Thoracic aorta (tissue), 2 donors: Measurements from ENCODE around the gene ANKS1A. TPM values are rescaled to one million over a fixed set of nuclear protein-coding genes. Genes with fewer than 3 reads are reported as not detected.

Source experiments
- ATAC-seq: fragments of 150-250 bp; one replicate; pipeline ENCODE4 v1.8.0; 2017; ENCODE audit warnings: low read depth; ENCODE audit not compliant: insufficient number of reproducible peaks, low FRiP score
- DNase-seq: peaks from one replicate; pipeline ENCODE4 v3.0.0-alpha.2; 2020; ENCODE audit warnings: low spot score
- H3K27ac ChIP-seq, 2 donors: fragments of 200-600 bp; sonication (generic); 1 replicate in 1 of 2; 2 replicates in 1 of 2; pipeline ENCODE4 v1.5.1; 2016; ENCODE audit warnings: mild to moderate bottlenecking in 2 of 2, moderate library complexity in 2 of 2
- H3K27me3 ChIP-seq: fragments of 200-600 bp; sonication (generic); replicated peaks from 2 replicates; pipeline ENCODE4 v1.6.0; 2016; ENCODE audit warnings: mild to moderate bottlenecking; ENCODE audit not compliant: insufficient read depth
- H3K36me3 ChIP-seq: fragments of 200-600 bp; sonication (generic); one replicate; pipeline ENCODE4 v1.5.1; 2016
- H3K4me1 ChIP-seq, 2 donors: fragments of 200-600 bp; sonication (generic); 1 replicate in 1 of 2; 2 replicates in 1 of 2; pipeline versions ENCODE4 v1.5.1 to v1.6.0; 2016; ENCODE audit warnings: low read depth in 2 of 2, mild to moderate bottlenecking in 1 of 2; ENCODE audit not compliant: control insufficient read depth in 1 of 2
- H3K4me3 ChIP-seq: fragments of 200-600 bp; sonication (generic); 2 replicates; pipeline ENCODE4 v1.5.1; 2016; ENCODE audit warnings: mild to moderate bottlenecking
- H3K9me3 ChIP-seq: fragments of 200-600 bp; sonication (generic); 2 replicates; pipeline ENCODE4 v1.5.1; 2016
- total RNA-seq, 2 donors: library from RNA; depleted of rRNA; stranded (reverse); fragments of >200 nt; gene quantifications; one replicate each; pipeline versions ENCODE4 v1.1.0 to v1.2.3, GENCODE V29; 2016
- TF ChIP-seq, protein P1 (sequence below): fragments of 200-600 bp; sonication (generic); IDR thresholded peaks from one replicate; pipeline ENCODE4 v1.5.1; 2019; ENCODE audit warnings: antibody characterized with exemption

Gene ANKS1A
- total RNA-seq, 2 donors from 2014 or later = 37.9 to 55.4 TPM

- ATAC-seq (no peak), DNase-seq (no peak)
- H3K4me1 ChIP-seq = peaks cover 6 to 25% of the 10 kb centered on the region in 2 donors
- H3K9me3 ChIP-seq = no peaks in the 10 kb centered on the region
- H3K27ac ChIP-seq = no peak overlapping the region
- H3K4me3 ChIP-seq = no peak overlapping the region
- TF ChIP-seq, protein P1, sequence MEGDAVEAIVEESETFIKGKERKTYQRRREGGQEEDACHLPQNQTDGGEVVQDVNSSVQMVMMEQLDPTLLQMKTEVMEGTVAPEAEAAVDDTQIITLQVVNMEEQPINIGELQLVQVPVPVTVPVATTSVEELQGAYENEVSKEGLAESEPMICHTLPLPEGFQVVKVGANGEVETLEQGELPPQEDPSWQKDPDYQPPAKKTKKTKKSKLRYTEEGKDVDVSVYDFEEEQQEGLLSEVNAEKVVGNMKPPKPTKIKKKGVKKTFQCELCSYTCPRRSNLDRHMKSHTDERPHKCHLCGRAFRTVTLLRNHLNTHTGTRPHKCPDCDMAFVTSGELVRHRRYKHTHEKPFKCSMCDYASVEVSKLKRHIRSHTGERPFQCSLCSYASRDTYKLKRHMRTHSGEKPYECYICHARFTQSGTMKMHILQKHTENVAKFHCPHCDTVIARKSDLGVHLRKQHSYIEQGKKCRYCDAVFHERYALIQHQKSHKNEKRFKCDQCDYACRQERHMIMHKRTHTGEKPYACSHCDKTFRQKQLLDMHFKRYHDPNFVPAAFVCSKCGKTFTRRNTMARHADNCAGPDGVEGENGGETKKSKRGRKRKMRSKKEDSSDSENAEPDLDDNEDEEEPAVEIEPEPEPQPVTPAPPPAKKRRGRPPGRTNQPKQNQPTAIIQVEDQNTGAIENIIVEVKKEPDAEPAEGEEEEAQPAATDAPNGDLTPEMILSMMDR = no peak
- peaks cover 96% of the 10 kb centered on the region for H3K36me3 ChIP-seq
- H3K27me3 ChIP-seq = no peaks in the 10 kb centered on the region
These were observed 194.5 kb downstream of the ANKS1A start for GRCh38 chr6:35083507-35083906.

- H3K36me3 ChIP-seq = peaks cover 94% of the 10 kb centered on the region
- H3K9me3 ChIP-seq = no peaks in the 10 kb centered on the region
- DNase-seq (no peak), ATAC-seq (no peak)
- peaks cover 12 to 31% of the 10 kb centered on the region in 2 donors for H3K4me1 ChIP-seq
- H3K27ac ChIP-seq = no peak overlapping the region
- no peaks in the 10 kb centered on the region for H3K27me3 ChIP-seq
- no peak overlapping the region for H3K4me3 ChIP-seq
- TF ChIP-seq, protein P1 = no peak
These were observed 195.0 kb downstream of the ANKS1A start for GRCh38 chr6:35084041-35084491.

GRCh38 chr6:35084511-35085203 lies 195.6 kb downstream of the ANKS1A start:
- Histone ChIP-seq H3K27ac (peak overlapping the region in 1 of 2 donors; percentile 63), H3K4me1 (peaks cover 16 to 37% of the 10 kb centered on the region in 2 donors), H3K36me3 (peaks cover 88% of the 10 kb centered on the region), H3K27me3 (no peaks in the 10 kb centered on the region), H3K9me3 (no peaks in the 10 kb centered on the region), H3K4me3 (no peak overlapping the region)
- TF ChIP-seq, protein P1 = no peak
- DNase-seq (no peak), ATAC-seq (no peak)

- H3K4me1 ChIP-seq = peaks cover 18 to 46% of the 10 kb centered on the region in 2 donors
- DNase-seq = no peak
- TF ChIP-seq, protein P1 = no peak
- H3K27ac ChIP-seq = peak overlapping the region in 1 of 2 donors; percentile 85
- H3K36me3 ChIP-seq = peaks cover 79% of the 10 kb centered on the region
- H3K4me3 ChIP-seq = no peak overlapping the region
- H3K27me3 ChIP-seq = no peaks in the 10 kb centered on the region
- no peaks in the 10 kb centered on the region for H3K9me3 ChIP-seq
- no peak for ATAC-seq
These were observed 196.6 kb downstream of the ANKS1A start for GRCh38 chr6:35085359-35086281.

DNA sequence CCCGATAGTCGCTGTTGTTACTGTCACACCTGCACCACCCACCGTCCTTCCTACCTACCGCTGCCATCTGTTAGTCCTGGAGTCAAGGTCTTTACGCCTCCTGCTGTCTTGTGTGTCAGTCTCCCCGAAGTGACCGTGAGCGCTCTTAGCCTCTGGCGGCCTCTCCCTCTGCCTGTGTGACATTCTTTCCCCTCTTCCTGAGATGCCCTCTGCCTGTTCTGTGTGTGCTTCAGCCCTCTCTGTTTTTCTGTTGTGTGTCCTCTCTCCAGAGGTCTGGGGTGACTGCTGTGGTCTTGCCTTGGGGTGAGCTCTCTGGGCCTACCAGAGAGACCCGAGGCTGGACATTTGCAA lies 197.2 kb downstream of the ANKS1A start:
- Histone ChIP-seq H3K36me3 (peaks cover 73% of the 10 kb centered on the region), H3K4me3 (no peak overlapping the region), H3K4me1 (peaks cover 25 to 53% of the 10 kb centered on the region in 2 donors), H3K27me3 (no peaks in the 10 kb centered on the region), H3K27ac (peak overlapping the region; percentile 79 to 85), H3K9me3 (no peaks in the 10 kb centered on the region)
- TF ChIP-seq, protein P1 = no peak
- ATAC-seq (no peak), DNase-seq (no peak)
